Hepatocyte (in vitro differentiated cells): ENCODE data around the gene LANCL2.

Experiments
- CTCF ChIP-seq: fragments of 200-600 bp; sonication (generic); IDR thresholded peaks from 2 replicates; pipeline ENCODE4 v1.5.1; 2016; ENCODE audit warnings: antibody characterized with exemption, mild to moderate bottlenecking; ENCODE audit not compliant: poor library complexity
- EZH2 ChIP-seq: fragments of 200-600 bp; sonication (generic); IDR thresholded peaks from 2 replicates; pipeline ENCODE4 v1.6.1; 2016; ENCODE audit warnings: antibody characterized with exemption, mild to moderate bottlenecking, borderline replicate concordance

- TF ChIP-seq CTCF = no peak
- TF ChIP-seq EZH2 = no peak
Measured at GRCh38 chr7:55379285-55379684, 14.1 kb downstream of the LANCL2 start.
